CD4-positive, alpha-beta T cell treated with Interleukin-4 for 1 hour (primary cell): ENCODE results near the gene FIBCD1.

Source experiments
- DNase-seq, 2 donors: peaks; one replicate each; pipeline ENCODE4 v3.0.0-alpha.2; 2020 to 2022

The FIBCD1 gene

GRCh38 chr9:130952065-130952762, 13.2 kb upstream of the FIBCD1 start:
- no peak for DNase-seq

- DNase-seq = no peak
These were observed 10.9 kb upstream of the FIBCD1 start for GRCh38 chr9:130950039-130950311.

GRCh38 chr9:130949188-130950038, 10.4 kb upstream of the FIBCD1 start:
- DNase-seq = no peak

- no peak for DNase-seq
These were observed 9.2 kb upstream of the FIBCD1 start for GRCh38 chr9:130948266-130948665.

- no peak for DNase-seq
These were observed 8.6 kb upstream of the FIBCD1 start for GRCh38 chr9:130947618-130948140.

GRCh38 chr9:130946766-130947617, 7.9 kb upstream of the FIBCD1 start:
- no peak for DNase-seq

- no peak for DNase-seq
These were observed 6.1 kb upstream of the FIBCD1 start for GRCh38 chr9:130945173-130945572.

GRCh38 chr9:130944510-130945058, 5.5 kb upstream of the FIBCD1 start:
- no peak for DNase-seq

GRCh38 chr9:130943777-130944176, 4.7 kb upstream of the FIBCD1 start:
- DNase-seq = no peak

- no peak for DNase-seq
These were observed 4.2 kb upstream of the FIBCD1 start for GRCh38 chr9:130943221-130943620.

GRCh38 chr9:130942679-130943078, 3.6 kb upstream of the FIBCD1 start:
- DNase-seq = no peak

- DNase-seq = no peak
These were observed 3.0 kb upstream of the FIBCD1 start for GRCh38 chr9:130942084-130942483.

GRCh38 chr9:130940693-130941576, 1.9 kb upstream of the FIBCD1 start:
- DNase-seq = peak; percentile 60 to 62

GRCh38 chr9:130940027-130940549, 1.0 kb upstream of the FIBCD1 start:
- no peak for DNase-seq

- no peak for DNase-seq
These were observed 469 bp upstream of the FIBCD1 start for GRCh38 chr9:130939405-130940026.

- DNase-seq = no peak
These were observed 829 bp downstream of the FIBCD1 start for GRCh38 chr9:130938184-130938651.

- DNase-seq = no peak
These were observed 1.6 kb downstream of the FIBCD1 start for GRCh38 chr9:130937146-130938076.

GRCh38 chr9:130936285-130937117, 2.5 kb downstream of the FIBCD1 start:
- no peak for DNase-seq
